Neural progenitor cell (in vitro differentiated cells): ENCODE measurements around the gene SLC11A1.

Experiments used
- CTCF ChIP-seq: fragments of 200-600 bp; sonication (generic); IDR thresholded peaks from 2 replicates; pipeline ENCODE4 v1.5.1; 2017; ENCODE audit warnings: antibody characterized with exemption, mild to moderate bottlenecking
- EZH2phosphoT487 ChIP-seq: fragments of 200-600 bp; sonication (generic); IDR thresholded peaks from 2 replicates; pipeline ENCODE4 v1.6.1; 2017; ENCODE audit warnings: antibody characterized with exemption

- no peak for TF ChIP-seq CTCF
- TF ChIP-seq EZH2phosphoT487: peak; percentile 20
These were observed 17.5 kb downstream of the SLC11A1 start, which contains the start of gene CTDSP1 for GRCh38 chr2:218399391-218400166.
